MG63 (cell line): ENCODE data around the gene ABCA3. TPM values are rescaled to one million over a fixed set of nuclear protein-coding genes. Genes with fewer than 3 reads are reported as not detected.

Source experiments
- DNase-seq: peaks from one replicate; pipeline ENCODE4 v3.0.0-alpha.2; 2020
- H3K27me3 ChIP-seq: fragments of 250-450 bp; sonication (Bioruptor Pico); 2 replicates; pipeline ENCODE4 v1.5.1; 2020; ENCODE audit warnings: mild to moderate bottlenecking, moderate library complexity
- H3K36me3 ChIP-seq: fragments of 250-450 bp; sonication (Bioruptor Pico); 2 replicates; pipeline ENCODE4 v1.5.1; 2020; ENCODE audit warnings: mild to moderate bottlenecking, moderate library complexity
- H3K4me3 ChIP-seq: fragments of 250-450 bp; sonication (Bioruptor Pico); 2 replicates; pipeline ENCODE4 v1.5.1; 2020; ENCODE audit warnings: mild to moderate bottlenecking, moderate library complexity
- H3K9me3 ChIP-seq: fragments of 250-450 bp; sonication (Bioruptor Pico); 2 replicates; pipeline ENCODE4 v1.5.1; 2020; ENCODE audit warnings: mild to moderate bottlenecking, moderate library complexity
- total RNA-seq: library from RNA; depleted of rRNA; stranded (reverse); fragments of >200 nt; shearing (Covaris generic); gene quantifications from 2 replicates; pipeline ENCODE4 v1.2.3, GENCODE V29; 2014; ENCODE audit warnings: low replicate concordance

Gene ABCA3
- total RNA-seq, 1 experiment from 2014 or later, result 5.1 TPM

GRCh38 chr16:2295056-2295798, 45.3 kb downstream of the ABCA3 start:
- Histone ChIP-seq H3K27me3 (no peaks in the 10 kb centered on the region), H3K9me3 (no peaks in the 10 kb centered on the region), H3K36me3 (no peaks in the 10 kb centered on the region), H3K4me3 (no peak overlapping the region)
- no peak for DNase-seq

- H3K4me3 ChIP-seq, result no peak overlapping the region
- no peaks in the 10 kb centered on the region for H3K9me3 ChIP-seq
- no peak for DNase-seq
- no peaks in the 10 kb centered on the region for H3K36me3 ChIP-seq
- H3K27me3 ChIP-seq, result no peaks in the 10 kb centered on the region
Observed at GRCh38 chr16:2292221-2292620, 48.3 kb downstream of the ABCA3 start.

- Histone ChIP-seq H3K36me3 (no peaks in the 10 kb centered on the region), H3K27me3 (no peaks in the 10 kb centered on the region), H3K9me3 (no peaks in the 10 kb centered on the region), H3K4me3 (no peak overlapping the region)
- DNase-seq, result no peak
Observed at GRCh38 chr16:2289282-2289681, 51.2 kb downstream of the ABCA3 start.

GRCh38 chr16:2288726-2289125, 51.8 kb downstream of the ABCA3 start:
- no peaks in the 10 kb centered on the region for H3K27me3 ChIP-seq
- no peak overlapping the region for H3K4me3 ChIP-seq
- no peaks in the 10 kb centered on the region for H3K36me3 ChIP-seq
- DNase-seq, result no peak
- H3K9me3 ChIP-seq, result no peaks in the 10 kb centered on the region

GRCh38 chr16:2287916-2288547, 52.5 kb downstream of the ABCA3 start:
- no peak for DNase-seq
- no peaks in the 10 kb centered on the region for H3K27me3 ChIP-seq
- H3K9me3 ChIP-seq, result no peaks in the 10 kb centered on the region
- no peak overlapping the region for H3K4me3 ChIP-seq
- no peaks in the 10 kb centered on the region for H3K36me3 ChIP-seq

- H3K27me3 ChIP-seq, result no peaks in the 10 kb centered on the region
- H3K4me3 ChIP-seq, result no peak overlapping the region
- DNase-seq, result no peak
- no peaks in the 10 kb centered on the region for H3K9me3 ChIP-seq
- no peaks in the 10 kb centered on the region for H3K36me3 ChIP-seq
Observed at GRCh38 chr16:2286550-2286949, 54.0 kb downstream of the ABCA3 start.

GRCh38 chr16:2285731-2286191, 54.8 kb downstream of the ABCA3 start:
- Histone ChIP-seq H3K27me3 (no peaks in the 10 kb centered on the region), H3K36me3 (no peaks in the 10 kb centered on the region)
- DNase-seq, result no peak

GRCh38 chr16:2284797-2285576, 55.5 kb downstream of the ABCA3 start:
- H3K36me3 ChIP-seq, result no peaks in the 10 kb centered on the region
- DNase-seq, result no peak
- no peaks in the 10 kb centered on the region for H3K27me3 ChIP-seq
- no peaks in the 10 kb centered on the region for H3K9me3 ChIP-seq
- no peak overlapping the region for H3K4me3 ChIP-seq

More at GRCh38 chr16:2285731-2286191, 54.8 kb downstream of the ABCA3 start:
- H3K4me3 ChIP-seq, result no peak overlapping the region
- no peaks in the 10 kb centered on the region for H3K9me3 ChIP-seq

GRCh38 chr16:2284001-2284770, 56.3 kb downstream of the ABCA3 start:
- Histone ChIP-seq H3K9me3 (no peaks in the 10 kb centered on the region), H3K27me3 (no peaks in the 10 kb centered on the region), H3K4me3 (no peak overlapping the region), H3K36me3 (no peaks in the 10 kb centered on the region)
- no peak for DNase-seq

- no peak overlapping the region for H3K4me3 ChIP-seq
- DNase-seq, result no peak
- H3K27me3 ChIP-seq, result no peaks in the 10 kb centered on the region
- no peaks in the 10 kb centered on the region for H3K9me3 ChIP-seq
- H3K36me3 ChIP-seq, result no peaks in the 10 kb centered on the region
Observed at GRCh38 chr16:2282866-2283555, 57.5 kb downstream of the ABCA3 start.

- DNase-seq, result no peak
- no peaks in the 10 kb centered on the region for H3K9me3 ChIP-seq
- H3K36me3 ChIP-seq, result no peaks in the 10 kb centered on the region
- H3K27me3 ChIP-seq, result no peaks in the 10 kb centered on the region
- no peak overlapping the region for H3K4me3 ChIP-seq
Observed at GRCh38 chr16:2282262-2282661, 58.3 kb downstream of the ABCA3 start.

GRCh38 chr16:2280981-2281542, 59.5 kb downstream of the ABCA3 start:
- Histone ChIP-seq H3K9me3 (no peaks in the 10 kb centered on the region), H3K27me3 (no peaks in the 10 kb centered on the region), H3K36me3 (no peaks in the 10 kb centered on the region), H3K4me3 (no peak overlapping the region)
- DNase-seq, result no peak

GRCh38 chr16:2280461-2280860, 60.1 kb downstream of the ABCA3 start:
- H3K4me3 ChIP-seq, result no peak overlapping the region
- no peaks in the 10 kb centered on the region for H3K9me3 ChIP-seq
- H3K36me3 ChIP-seq, result no peaks in the 10 kb centered on the region
- no peak for DNase-seq
- H3K27me3 ChIP-seq, result no peaks in the 10 kb centered on the region

GRCh38 chr16:2278956-2279800, 61.4 kb downstream of the ABCA3 start:
- Histone ChIP-seq H3K27me3 (no peaks in the 10 kb centered on the region), H3K9me3 (no peaks in the 10 kb centered on the region), H3K36me3 (no peaks in the 10 kb centered on the region), H3K4me3 (no peak overlapping the region)
- no peak for DNase-seq

GRCh38 chr16:2278272-2278608, 62.3 kb downstream of the ABCA3 start:
- Histone ChIP-seq H3K4me3 (no peak overlapping the region), H3K9me3 (no peaks in the 10 kb centered on the region), H3K36me3 (no peaks in the 10 kb centered on the region), H3K27me3 (no peaks in the 10 kb centered on the region)
- DNase-seq, result no peak
